Choroid plexus epithelial cell (primary cell): ENCODE results near the gene SOCS1.
A peak's percentile ranks its signal among the peaks of the same experiment; 100 is the strongest.

Experiments used
- DNase-seq: peaks from one replicate; pipeline ENCODE4 v3.0.0-alpha.2; 2010; ENCODE audit warnings: low read depth
- H3K4me3 ChIP-seq: 2 replicates; pipeline ENCODE4 v1.5.1; 2011; ENCODE audit warnings: low read depth, mild to moderate bottlenecking, control low read depth, low read length, moderate library complexity
- TF ChIP-seq, protein P1 (sequence below): conservative IDR thresholded peaks from 2 replicates; pipeline ENCODE4 v1.5.1; 2011; ENCODE audit warnings: low read depth, mild to moderate bottlenecking, control low read depth, inconsistent platforms, low read length, moderate library complexity

The SOCS1 gene

DNA sequence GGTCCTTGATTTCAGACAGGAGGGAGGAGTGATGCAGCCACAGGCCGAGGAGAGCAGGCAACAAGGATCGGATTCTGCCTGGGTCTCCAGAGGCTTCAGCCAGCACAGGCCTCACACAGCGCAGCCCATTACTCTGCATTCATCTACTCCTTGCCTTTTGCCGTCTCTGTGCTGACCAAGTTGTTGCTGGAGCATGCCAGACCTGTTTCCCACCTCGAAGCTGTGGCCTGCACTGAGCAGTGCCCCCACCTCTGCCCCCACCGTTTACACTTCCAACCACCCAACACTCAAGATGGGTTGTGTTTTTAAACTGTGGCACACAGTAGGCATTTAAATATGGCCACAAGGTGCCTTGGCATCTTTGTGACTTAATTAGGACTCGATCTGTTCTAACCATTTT, 19.0 kb upstream of the SOCS1 start:
- DNase-seq = no peak
- TF ChIP-seq, protein P1, sequence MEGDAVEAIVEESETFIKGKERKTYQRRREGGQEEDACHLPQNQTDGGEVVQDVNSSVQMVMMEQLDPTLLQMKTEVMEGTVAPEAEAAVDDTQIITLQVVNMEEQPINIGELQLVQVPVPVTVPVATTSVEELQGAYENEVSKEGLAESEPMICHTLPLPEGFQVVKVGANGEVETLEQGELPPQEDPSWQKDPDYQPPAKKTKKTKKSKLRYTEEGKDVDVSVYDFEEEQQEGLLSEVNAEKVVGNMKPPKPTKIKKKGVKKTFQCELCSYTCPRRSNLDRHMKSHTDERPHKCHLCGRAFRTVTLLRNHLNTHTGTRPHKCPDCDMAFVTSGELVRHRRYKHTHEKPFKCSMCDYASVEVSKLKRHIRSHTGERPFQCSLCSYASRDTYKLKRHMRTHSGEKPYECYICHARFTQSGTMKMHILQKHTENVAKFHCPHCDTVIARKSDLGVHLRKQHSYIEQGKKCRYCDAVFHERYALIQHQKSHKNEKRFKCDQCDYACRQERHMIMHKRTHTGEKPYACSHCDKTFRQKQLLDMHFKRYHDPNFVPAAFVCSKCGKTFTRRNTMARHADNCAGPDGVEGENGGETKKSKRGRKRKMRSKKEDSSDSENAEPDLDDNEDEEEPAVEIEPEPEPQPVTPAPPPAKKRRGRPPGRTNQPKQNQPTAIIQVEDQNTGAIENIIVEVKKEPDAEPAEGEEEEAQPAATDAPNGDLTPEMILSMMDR = no peak
- no peak overlapping the region for H3K4me3 ChIP-seq

DNA sequence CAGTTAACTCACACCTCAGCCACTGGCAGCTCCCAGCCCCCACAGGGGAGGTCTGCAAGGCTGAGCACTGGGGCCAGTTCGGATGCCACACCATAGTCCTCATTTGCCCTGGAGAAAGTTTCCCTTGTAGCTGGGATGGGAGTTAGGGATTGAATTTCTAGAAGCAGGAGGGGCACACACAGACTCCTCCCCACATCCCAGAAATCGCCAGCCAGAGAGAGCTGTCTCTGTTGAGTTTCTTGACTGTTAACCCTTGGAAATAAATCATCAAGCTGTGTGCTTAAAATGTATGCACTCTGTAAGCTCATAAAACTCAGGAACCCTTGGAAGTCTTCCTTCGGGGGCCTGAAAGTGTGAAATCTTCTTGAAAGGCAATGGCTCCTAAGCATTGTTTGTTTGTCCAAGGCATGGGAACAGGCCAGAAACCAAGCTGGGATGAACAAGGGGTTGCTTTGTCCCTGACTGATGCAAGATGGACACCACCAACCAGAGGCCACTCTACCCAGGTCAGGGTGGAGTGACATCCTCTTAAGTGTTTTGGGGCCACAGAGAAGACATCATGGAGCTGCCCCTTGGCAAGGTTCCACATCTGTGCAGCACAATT, 17.8 kb upstream of the SOCS1 start:
- H3K4me3 ChIP-seq = no peak overlapping the region
- TF ChIP-seq, protein P1 = no peak
- DNase-seq = peak; percentile 13

DNA sequence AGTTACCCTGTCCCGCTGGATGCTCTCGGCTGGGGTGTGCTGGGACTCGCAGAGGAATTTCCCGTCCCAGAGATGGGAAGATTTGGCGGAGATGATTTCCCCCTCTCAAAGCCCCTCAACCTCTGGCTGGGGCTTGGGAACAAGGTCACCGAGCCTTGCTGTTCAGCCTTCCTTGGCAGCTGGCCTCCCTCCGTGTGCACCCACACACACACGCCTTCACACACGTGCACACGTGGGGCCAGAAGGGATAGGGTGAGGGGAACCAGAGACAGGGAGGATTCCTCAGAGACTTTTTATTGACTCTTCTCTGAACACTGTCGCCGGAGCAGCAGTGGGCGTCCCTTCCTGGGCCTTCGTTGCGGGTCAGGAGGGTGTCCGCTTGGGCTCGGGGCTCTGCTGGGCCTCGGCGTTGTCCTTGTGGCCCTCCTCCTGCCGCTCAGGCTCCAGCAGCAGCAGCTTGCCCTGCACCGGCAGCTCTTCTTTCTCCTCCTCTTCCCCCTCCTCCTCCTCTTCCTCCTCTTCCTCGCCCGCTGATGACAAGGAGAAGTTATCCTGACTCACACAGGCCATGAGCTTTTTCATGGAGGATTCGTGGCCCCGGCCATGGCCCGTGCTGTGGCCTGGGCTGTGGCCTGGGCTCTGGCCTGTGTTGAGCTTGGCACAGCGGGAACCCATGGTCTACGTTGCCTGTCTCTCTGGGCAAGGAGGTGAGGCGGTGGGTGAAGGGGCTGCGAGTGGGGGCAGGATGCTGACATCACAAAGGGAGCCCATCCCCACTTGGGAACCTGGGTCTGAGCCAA, 17.1 kb upstream of the SOCS1 start, which contains the start of gene PRM3:
Gene PRM3, minus strand, starts transcription at position 709 of the 800 bp plus-strand sequence. Its CDS starts 34 bp downstream, at position 675.
- TF ChIP-seq, protein P1 = no peak
- no peak for DNase-seq
- H3K4me3 ChIP-seq = no peak within 1 kb of the TSS

DNA sequence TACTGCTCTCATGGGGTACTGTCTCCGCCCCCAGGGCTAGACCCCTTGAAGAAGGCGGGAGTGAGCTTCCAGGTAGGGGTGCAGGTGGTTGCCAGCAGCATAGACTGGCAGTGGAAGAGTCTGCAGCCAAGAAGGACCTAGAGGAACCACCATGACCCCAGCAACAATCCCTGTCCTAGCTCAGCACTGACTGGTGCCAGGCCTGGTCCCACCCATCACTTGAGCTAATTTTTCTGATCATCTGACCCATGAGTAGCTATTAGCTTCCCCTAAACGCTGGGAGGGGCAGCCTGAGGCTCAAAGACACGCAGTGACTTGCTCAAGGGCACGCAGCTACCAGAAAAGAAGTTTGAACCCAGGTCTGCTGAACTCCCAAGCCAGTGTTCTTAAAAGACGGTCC, 16.5 kb upstream of the SOCS1 start:
- no peak for DNase-seq
- TF ChIP-seq, protein P1 = no peak
- no peak overlapping the region for H3K4me3 ChIP-seq

DNA sequence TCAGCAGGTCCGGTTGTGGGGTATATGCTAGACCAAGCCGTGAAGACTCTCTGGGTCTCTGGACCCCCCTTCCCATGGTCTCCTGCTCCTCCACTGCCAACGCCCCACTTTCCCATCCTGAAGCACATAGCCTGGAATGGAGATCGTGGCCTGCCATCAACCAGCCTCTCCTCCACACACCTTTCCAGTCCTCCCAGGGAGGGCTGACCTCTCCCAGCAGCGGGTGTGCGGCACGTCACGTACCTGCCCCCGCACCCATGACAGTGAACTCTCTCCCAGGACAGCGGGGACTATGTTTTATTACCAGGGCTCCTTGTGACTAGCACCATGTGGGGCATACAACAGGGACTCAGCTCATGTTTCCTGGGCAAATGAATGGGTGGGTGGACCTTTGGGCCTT, 15.6 kb upstream of the SOCS1 start:
- DNase-seq = no peak
- TF ChIP-seq, protein P1 = no peak
- no peak overlapping the region for H3K4me3 ChIP-seq

DNA sequence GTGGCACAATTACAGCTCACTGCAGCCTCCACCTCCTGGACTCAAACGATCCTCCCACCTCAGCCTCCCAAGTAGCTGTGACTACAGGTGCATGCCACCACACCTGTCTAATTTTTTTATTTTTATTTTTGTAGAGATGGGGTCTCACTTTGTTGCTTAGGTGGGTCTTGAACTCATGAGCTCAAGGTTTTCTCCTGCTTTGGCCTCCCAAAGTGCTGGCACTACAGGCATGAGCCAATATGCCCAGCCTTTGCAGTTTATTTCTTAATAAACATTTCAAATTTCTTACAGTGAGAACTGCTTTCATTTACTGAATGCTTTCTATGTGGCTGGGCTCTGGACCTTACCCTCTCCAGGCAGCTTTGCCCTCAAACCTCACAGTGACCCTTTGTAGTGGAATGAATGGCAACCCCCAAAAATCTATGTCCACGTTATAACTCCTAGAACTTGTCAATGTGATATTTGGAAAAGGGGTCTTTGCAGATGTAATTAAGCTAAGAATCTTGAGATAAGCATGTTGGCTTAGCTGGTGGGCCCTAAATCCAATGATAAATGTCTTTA, 14.7 kb upstream of the SOCS1 start:
- TF ChIP-seq, protein P1 = no peak
- H3K4me3 ChIP-seq = no peak overlapping the region
- no peak for DNase-seq
